KBM-7 (cell line): ENCODE results near the gene GPR35.
"Not testable (repeated sequence)": the region's sequence is repeated elsewhere in the genome, so short reads cannot be mapped to it uniquely, and the experiment has no call there.

Experiments
- DNase-seq: peaks from one replicate; pipeline ENCODE4 v3.0.0-alpha.2; 2015
- in situ Hi-C: fragments of 300-500 bp; cut with MboI; formaldehyde crosslinking; loops from 2 replicates; pipeline ENCODE4 v1.14.3; 2020; ENCODE audit warnings: low sequenced_read_pairs, low pct_unique_long_range_greater_than_20kb, mixed read lengths

The GPR35 gene

DNA sequence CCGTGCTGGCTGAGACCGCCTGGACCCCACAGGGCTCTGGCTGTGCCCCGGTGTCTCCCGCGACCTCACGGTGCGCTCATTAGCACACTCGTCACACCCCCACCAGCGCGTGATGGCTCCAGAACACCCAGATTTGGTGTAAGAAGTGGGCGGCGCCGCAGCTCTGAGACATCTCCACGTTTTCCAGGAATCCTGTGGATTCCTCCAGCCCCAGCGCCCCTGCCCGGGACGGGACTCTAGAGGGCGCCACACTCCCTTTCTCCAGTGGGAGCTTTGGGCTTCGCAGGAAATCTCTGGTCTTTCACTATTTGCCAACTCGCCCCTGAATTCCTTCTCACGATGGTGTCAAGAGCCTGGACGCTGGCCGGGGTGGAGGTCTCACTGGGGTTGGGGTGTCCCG, 50.1 kb downstream of the GPR35 start:
- in situ Hi-C loops, DNase-seq: not testable (repeated sequence)

DNA sequence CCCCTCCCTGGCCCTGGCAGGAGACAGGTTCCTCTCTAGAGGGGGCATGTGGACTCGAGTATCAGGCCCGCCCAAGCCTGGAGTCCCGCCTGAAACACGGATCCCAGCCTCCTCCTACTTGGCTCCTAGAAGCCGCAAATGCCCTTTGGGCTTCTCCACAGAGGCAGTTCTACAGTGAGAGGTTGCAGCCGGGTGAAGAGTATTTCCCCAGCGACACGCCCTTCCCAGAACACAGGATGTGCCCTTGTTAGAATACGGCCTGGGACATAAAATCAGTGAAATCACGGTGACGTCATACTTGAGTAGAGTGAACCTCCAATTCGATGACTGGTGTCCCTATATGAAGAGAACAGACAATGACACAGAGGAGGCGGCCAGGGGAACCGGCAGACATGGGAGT, 52.8 kb downstream of the GPR35 start:
- in situ Hi-C loops, DNase-seq: not testable (repeated sequence)

DNA sequence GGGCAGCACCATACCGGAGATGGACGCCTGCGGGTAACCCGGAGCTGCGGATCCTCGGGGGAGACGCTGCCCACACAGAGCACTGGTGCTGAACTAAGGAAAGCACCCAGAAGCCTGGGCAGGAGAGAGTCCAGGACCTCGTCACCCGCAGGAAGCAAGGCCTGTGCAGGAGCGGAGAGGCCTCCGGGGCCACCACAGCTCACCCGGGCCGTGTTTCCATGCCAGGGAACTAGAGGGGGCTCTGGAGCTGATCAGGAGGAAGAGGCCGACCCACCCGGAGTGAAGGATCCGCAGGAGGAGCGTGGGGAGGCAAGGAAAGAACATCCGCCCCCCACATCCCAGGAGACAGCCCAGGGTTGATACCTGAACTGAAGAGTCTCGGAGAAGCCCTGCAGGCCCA, 53.6 kb downstream of the GPR35 start:
- in situ Hi-C loops, DNase-seq: not testable (repeated sequence)

DNA sequence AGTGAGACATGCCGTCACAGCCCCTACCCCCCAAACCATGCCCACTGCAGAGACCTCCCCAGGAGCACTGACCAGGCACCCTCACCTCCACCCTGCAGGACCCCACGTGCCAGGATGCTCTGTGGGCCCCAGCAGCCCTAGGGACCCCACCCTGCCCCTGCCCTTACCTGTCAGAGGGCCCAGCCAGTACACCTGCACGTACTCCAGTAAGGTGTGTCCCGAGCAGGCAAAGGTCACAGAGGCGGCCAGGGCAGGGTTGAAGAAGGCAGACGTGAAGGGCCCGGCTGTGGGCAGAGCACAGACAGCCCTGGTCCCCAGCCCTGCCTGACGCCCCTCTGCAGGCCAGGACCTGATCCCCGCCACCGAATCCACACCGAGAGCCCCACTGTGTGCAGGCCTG, 54.9 kb downstream of the GPR35 start:
- DNase-seq, in situ Hi-C loops: not testable (repeated sequence)
